GM23248 (cell line): ENCODE measurements around the gene CLRN2.

Experiments
- EZH2 ChIP-seq: fragments of 200-600 bp; sonication (generic); IDR thresholded peaks from 2 replicates; pipeline ENCODE4 v1.6.1; 2018; ENCODE audit warnings: antibody characterized with exemption, mild to moderate bottlenecking; ENCODE audit not compliant: insufficient read depth, poor library complexity, severe bottlenecking
- EZH2phosphoT487 ChIP-seq: fragments of 200-600 bp; sonication (generic); IDR thresholded peaks from 2 replicates; pipeline ENCODE4 v1.6.1; 2018; ENCODE audit warnings: antibody characterized with exemption, moderate library complexity, mild to moderate bottlenecking, low read depth; ENCODE audit not compliant: insufficient read depth

DNA sequence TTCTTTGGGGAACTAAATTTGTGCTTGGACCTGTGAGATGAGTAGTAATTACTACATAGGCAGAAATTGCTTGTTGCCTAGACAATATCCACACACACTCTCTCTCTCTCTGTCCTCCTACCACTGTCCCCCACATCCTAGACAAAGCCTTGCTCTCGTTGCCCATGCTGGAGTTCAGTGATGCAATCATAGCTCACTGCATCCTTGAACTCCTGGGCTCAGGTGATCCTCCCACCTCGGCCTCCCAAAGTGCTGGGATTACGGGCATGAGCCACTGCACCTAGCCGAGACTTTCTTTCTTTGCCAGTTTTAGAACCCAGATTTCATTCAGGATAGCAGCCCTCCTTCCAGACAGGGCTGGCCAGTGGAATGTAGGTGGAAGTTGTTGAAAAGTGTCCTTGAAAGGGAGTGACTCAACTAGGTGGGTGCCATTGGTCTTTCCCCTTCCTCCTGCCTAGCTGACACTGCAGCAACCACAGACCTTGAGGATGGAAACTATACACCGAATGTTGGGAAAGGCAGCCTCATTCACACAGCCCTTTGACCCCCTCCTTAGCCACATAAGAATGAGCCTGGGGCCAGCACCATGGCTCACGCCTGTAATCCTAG, 45.2 kb downstream of the CLRN2 start:
- TF ChIP-seq EZH2 (no peak), EZH2phosphoT487 (no peak)
